ENCODE measurements around the gene ANGPTL2.

Gene ANGPTL2

GRCh38 chr9:127075624-127076372 is 46.6 kb downstream of the ANGPTL2 start:
- DNase-seq (ENCODE audit: low read depth in 2 of 2) = no peak

GRCh38 chr9:127074561-127075548 is 47.6 kb downstream of the ANGPTL2 start:
- DNase-seq (ENCODE audit: low read depth in 2 of 2) = no peak

GRCh38 chr9:127067603-127068220 is 54.7 kb downstream of the ANGPTL2 start:
- DNase-seq (ENCODE audit: low read depth in 2 of 2) = no peak

GRCh38 chr9:127066851-127067136 is 55.6 kb downstream of the ANGPTL2 start:
- DNase-seq (ENCODE audit: low read depth in 2 of 2) = no peak

GRCh38 chr9:127066060-127066850 is 56.2 kb downstream of the ANGPTL2 start:
- DNase-seq (ENCODE audit: low read depth in 2 of 2) = no peak

GRCh38 chr9:127065592-127065991 is 56.8 kb downstream of the ANGPTL2 start:
- no peak for DNase-seq (ENCODE audit: low read depth in 2 of 2)

GRCh38 chr9:127064335-127064734 is 58.1 kb downstream of the ANGPTL2 start:
- no peak for DNase-seq (ENCODE audit: low read depth in 2 of 2)

- no peak for DNase-seq (ENCODE audit: low read depth in 2 of 2)
Observed at GRCh38 chr9:127061411-127061810, 61.0 kb downstream of the ANGPTL2 start.

GRCh38 chr9:127059765-127060361 is 62.6 kb downstream of the ANGPTL2 start:
- DNase-seq (ENCODE audit: low read depth in 2 of 2) = no peak

GRCh38 chr9:127059030-127059429 is 63.4 kb downstream of the ANGPTL2 start:
- DNase-seq (ENCODE audit: low read depth in 2 of 2) = no peak

- DNase-seq (ENCODE audit: low read depth in 2 of 2) = no peak
Observed at GRCh38 chr9:127058645-127059021, 63.8 kb downstream of the ANGPTL2 start.

- no peak for DNase-seq (ENCODE audit: low read depth in 2 of 2)
Observed at GRCh38 chr9:127058011-127058644, 64.3 kb downstream of the ANGPTL2 start.

GRCh38 chr9:127056446-127056845 is 66.0 kb downstream of the ANGPTL2 start:
- no peak for DNase-seq (ENCODE audit: low read depth in 2 of 2)

- DNase-seq (ENCODE audit: low read depth in 2 of 2) = no peak
Observed at GRCh38 chr9:127055745-127056402, 66.6 kb downstream of the ANGPTL2 start.

GRCh38 chr9:127053960-127054359 is 68.5 kb downstream of the ANGPTL2 start:
- DNase-seq (ENCODE audit: low read depth in 2 of 2) = no peak

GRCh38 chr9:127053057-127053821 is 69.2 kb downstream of the ANGPTL2 start:
- DNase-seq (ENCODE audit: low read depth in 2 of 2) = no peak

GRCh38 chr9:127051881-127052595 is 70.4 kb downstream of the ANGPTL2 start:
- DNase-seq (ENCODE audit: low read depth in 2 of 2) = no peak

GRCh38 chr9:127050591-127051001 is 71.8 kb downstream of the ANGPTL2 start:
- no peak for DNase-seq (ENCODE audit: low read depth in 2 of 2)

GRCh38 chr9:127050152-127050551 is 72.3 kb downstream of the ANGPTL2 start:
- no peak for DNase-seq (ENCODE audit: low read depth in 2 of 2)
